GM21786 (cell line): Measurements from ENCODE around the gene SKI.
A peak's percentile ranks its signal among the peaks of the same experiment; 100 is the strongest.

ENCODE experiments used
- ATAC-seq: cut with Tn5 transposase; IDR thresholded peaks from one replicate; pipeline ENCODE4 v1.9.1; 2021; ENCODE audit not compliant: unreplicated experiment

Gene SKI

DNA sequence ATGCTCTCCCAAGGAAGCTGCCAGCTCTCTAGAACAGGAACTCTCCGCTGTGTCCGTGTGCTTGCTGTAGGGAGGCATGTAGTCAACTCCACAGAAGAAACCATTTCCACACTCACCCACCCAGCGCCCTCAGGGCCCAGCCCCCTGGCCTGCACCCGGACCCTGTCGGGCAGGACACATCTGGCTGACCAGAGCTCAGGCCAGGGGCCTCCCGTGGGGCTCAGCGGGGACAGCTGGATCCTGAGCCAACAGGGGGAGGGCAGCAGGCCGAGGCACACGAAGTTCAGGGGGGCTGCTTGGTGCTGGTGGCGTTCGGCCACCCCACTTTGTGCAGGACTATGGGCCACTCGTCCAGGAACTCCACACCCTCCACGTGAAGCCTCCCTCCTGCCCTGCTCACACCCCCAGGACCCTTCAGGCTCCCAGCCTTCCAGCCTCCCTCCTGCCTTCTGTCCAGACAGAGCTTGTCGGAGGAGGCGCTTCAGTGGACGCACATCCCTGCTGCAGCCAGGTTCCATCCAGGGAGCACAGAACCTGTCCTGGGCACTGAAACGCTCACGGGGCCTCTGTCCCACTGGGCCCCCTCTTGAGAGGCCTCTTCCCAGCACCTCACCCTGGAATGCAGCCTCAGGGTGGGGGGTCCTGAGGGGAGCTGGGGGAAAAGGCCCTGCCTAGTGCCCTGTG, 18.6 kb upstream of the SKI start:
- ATAC-seq: no peak

DNA sequence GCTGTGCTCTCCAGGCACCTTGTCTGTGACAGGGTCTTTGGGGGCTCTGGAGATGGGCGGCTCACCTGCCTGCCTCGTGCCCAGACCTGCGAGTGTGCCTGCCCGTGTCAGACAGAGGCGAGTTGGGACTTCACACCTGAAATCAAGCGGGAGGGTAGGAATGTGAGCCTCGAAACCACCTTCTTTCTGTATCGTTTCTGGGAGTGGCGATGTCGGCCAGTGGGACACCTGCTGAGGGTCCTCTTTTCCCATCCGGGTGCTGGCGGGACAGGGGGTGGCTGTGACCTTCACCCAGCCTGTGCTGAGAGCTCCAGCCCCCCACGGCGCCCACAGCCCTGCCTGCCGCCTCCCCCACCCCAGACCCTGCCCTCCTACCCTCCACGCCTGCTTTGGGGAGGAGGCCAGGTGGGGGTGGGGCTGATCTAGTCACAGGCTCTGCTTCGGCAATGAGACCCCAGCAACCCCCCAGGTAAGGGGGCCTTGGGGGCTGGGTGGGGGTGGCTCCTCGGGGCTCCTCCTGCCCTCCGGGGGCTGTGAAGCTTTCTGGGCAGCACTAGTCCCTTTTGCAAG, 17.9 kb upstream of the SKI start:
- ATAC-seq: no peak

DNA sequence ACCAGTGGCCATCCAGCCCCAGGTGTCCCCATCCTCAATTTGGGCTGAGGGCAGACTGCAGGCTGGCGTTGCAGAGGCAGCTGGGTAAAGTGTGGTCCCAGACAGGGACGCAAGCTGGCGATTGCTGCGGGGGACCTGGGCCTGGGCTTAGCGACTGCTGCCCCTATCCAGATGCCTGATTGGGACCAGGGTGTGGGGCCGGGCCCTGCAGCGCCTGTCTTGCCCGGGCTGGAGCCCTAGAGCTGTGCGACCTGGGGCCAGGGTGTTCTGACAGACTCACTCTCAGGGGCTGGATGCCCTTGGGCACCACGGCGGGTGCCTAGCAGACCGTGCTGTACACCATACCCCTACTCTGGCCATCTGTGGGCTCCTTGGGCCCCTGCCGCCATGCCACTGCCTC, 17.3 kb upstream of the SKI start:
- ATAC-seq: no peak

- ATAC-seq: no peak
Observed at GRCh38 chr1:2212274-2212531, 15.9 kb upstream of the SKI start.

GRCh38 chr1:2212532-2213491, 15.3 kb upstream of the SKI start:
- ATAC-seq: no peak

DNA sequence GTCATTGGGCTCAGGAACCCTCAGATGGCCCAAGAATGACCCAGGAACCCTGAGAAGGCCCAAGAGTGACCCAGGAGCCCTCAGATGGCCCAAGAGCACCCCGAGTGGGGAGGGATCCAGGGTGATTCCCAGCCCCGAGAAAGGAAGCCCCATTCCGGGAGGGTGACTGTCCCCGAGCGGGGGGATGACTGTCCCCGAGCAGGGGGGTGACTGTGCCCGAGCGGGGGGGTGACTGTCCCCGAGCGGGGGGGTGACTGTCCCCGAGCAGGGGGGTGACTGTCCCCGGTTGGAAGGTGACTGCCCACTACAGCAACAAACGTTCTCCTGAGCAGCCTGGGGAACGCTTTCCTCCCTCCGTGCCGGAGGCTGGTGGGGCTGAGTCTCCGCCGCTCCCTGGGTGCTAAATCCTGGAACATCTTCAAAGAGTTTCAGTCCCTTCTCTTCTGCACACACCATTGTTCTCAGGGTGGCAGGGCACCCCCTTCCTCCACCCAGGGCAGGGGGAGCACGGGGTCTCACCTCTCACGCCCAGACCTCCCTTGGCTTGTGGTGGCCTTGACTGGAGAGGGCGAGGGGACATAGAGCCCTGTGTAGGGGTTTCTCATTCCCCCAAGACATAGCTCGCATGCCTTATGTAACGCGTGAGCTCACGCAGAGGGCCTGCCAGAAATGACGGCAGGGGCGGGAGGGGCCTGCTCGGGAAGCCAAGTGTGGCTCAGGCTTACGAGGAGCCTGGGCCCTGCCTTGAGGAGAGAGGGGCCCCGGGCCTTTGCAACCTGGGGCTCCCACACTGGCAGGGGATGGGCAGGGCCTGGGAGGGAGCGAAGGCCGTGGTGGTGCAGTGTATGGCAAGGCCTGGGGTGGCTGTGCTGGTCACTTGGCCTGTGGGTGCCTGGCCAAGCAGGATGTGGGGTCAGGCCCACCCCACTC, 14.3 kb upstream of the SKI start:
- ATAC-seq: no peak

- no peak for ATAC-seq
Observed at GRCh38 chr1:2214541-2215241, 13.4 kb upstream of the SKI start.

DNA sequence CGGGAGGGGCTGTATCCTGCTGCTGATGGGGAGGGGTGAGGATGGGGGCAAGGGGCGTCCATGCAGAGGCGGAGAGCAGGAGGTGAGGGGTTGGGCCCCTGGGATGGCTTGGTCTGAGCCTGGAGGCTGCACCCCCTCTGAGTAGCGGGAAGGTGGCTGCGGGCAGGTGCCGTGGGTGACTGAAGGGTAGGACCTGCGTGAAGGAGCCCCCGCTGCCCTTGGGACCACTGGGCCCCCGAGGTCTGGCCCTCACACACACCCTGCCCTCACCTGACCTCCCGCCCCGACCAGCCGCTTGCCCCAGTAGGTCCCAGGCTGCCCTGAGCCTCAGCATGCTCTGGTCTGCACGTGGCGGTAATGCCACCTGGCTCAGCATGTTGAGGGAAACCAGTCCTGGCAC, 12.8 kb upstream of the SKI start:
- no peak for ATAC-seq

DNA sequence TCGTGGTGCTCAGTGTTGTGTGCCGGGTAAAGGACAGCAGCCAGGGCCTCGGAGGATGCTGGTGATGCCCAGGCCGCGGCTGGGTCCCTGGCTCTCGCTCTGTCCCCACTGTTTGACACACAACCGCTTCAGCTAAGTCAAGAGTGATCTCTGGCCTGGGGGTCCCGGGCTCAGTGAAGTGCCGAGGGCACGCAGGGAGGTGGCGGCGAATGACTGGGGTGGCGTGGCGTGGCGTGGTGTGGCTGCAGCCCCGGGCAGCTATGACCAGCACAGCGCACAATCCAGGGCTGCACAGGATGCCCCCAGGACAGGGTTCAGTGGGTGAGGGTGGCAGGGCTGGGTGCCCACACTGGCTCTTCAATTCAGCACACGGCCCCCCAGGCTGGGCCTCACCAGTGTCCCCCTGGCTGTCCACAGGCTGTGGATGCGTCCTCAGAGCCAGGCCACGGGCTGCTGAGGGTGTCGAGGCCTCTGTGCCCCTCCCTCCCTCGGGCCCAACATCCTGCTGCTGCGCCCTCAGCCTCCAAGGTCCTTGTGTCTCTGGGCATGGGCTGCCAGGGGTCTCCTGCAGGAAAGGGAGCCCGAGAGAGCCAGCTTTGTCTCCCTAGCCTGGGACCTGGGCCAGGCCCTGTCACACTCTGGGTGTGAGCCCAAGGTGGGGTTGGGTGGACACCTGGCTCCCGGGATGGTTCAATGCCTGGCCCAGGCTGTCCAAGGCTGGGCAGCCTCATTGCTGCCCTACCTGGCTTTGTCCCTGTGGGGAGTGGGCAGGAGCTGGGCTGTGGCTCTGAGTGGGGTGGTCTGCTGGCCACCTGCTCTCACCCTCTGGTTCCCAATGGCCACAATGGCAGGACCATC, 12.0 kb upstream of the SKI start:
- ATAC-seq: no peak

DNA sequence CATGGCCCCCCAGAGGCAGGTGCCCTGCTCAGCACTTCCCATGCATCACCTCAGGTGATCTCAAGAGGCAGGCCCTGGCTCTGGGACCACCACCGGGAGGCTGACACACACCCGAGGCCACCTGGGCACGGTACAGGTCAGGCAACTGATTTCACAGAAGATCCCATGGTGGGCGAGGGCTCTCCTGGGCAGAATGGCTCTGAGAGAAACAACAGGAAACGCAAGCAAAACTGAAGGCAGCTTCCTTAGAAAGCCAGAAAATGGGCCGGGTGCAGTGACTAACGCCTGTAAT, 11.4 kb upstream of the SKI start:
- ATAC-seq: no peak

DNA sequence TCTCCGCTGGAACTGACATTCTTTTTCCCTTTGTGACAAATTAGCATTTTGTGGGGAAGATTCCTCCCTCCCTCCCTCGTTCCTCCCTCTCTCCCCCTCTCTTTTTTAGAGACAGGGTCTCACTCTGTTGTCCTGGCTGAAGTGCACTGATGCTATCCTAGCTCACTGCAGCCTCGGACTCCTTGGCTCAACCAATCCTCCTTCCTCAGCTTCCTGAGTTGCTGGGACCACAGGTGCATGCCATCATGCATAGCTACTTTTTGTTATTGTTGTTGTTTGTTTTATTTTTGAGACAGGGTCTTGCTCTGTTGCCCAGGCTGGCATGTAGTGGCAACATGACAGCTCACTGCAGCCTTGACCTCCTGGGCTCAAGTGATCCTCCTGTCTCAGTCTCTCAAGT, 6.8 kb upstream of the SKI start:
- ATAC-seq: no peak

DNA sequence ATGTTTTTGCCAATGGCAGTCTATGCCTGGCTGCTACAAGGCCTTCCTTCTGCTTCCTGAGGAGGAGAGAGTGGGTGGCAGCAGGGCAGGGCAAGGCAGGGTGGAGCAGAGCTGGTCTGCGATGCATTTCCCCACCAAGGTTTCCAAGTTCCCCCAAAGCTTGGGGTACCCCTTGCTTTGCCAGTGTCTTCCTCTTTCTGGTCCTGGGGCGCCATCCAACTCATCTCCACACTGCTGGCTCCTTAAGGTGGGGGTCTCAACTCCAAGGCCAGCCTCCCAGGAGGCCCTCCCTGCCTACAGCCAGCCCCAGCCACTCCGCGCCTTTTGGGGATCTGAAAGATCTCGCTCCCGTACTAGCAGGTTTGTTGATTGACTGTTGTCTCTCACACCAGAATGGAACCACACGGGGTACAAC, 3.9 kb upstream of the SKI start:
- no peak for ATAC-seq

- ATAC-seq: no peak
Observed at GRCh38 chr1:2224631-2225428, 3.3 kb upstream of the SKI start.

GRCh38 chr1:2226525-2227345, 1.4 kb upstream of the SKI start:
- ATAC-seq: no peak

DNA sequence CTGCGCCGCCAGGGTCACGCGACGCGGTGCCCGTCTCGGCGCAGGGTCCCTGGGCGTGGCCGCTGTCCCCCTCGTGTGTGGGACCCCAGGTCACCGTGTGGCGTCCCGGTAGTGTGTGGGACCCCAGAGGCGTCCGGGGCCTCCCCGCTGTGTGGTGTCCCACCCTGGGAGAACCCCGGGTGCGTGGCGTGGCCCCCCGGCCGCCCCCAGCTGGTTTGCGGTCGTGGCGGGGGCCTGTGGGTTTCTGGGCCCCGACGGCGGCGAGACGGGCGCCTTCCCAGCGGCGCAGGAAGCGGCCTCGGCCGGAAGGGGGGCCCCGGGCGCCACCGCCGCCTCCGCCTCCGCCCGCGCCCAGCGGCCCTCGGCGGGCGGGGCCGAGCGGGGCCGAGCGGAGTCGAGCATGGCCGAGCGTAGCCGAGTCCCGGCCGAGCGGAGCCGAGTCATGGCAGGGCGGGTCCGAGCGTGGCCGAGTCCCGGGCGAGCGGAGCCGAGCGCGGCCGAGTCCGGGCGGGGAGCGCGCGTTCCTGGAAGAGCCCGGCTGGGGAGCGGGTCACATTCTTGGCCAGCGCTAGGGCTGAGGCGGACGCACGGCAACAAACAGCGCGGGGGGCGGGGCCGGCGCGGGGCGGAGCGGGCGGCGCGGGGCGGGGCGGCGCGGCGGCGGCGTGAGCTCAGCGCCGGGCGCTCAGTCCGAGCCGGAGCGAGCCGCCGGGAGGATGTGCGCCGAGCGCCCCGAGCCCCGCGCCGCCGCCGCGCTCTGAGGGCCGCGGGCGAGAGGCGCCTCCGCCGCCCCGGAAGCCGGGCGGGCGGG, 568 bp upstream of the SKI start:
- peak; percentile 89 for ATAC-seq

DNA sequence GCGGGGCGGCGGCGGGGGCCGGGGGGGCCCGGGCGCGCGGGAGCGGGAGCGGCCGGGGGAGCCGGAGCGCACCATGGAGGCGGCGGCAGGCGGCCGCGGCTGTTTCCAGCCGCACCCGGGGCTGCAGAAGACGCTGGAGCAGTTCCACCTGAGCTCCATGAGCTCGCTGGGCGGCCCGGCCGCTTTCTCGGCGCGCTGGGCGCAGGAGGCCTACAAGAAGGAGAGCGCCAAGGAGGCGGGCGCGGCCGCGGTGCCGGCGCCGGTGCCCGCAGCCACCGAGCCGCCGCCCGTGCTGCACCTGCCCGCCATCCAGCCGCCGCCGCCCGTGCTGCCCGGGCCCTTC, 546 bp downstream of the SKI start:
- ATAC-seq: no peak

DNA sequence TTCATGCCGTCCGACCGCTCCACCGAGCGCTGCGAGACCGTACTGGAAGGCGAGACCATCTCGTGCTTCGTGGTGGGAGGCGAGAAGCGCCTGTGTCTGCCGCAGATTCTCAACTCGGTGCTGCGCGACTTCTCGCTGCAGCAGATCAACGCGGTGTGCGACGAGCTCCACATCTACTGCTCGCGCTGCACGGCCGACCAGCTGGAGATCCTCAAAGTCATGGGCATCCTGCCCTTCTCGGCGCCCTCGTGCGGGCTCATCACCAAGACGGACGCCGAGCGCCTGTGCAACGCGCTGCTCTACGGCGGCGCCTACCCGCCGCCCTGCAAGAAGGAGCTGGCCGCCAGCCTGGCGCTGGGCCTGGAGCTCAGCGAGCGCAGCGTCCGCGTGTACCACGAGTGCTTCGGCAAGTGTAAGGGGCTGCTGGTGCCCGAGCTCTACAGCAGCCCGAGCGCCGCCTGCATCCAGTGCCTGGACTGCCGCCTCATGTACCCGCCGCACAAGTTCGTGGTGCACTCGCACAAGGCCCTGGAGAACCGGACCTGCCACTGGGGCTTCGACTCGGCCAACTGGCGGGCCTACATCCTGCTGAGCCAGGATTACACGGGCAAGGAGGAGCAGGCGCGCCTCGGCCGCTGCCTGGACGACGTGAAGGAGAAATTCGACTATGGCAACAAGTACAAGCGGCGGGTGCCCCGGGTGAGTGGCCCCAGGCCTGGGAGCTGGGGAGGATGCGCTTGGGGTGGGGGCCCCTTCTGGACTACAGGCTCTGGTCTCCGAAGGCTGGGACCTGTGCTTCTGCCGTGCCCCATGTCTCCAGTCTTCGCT, 1.1 kb downstream of the SKI start:
- no peak for ATAC-seq
